ENCODE data around the gene FAM53B. TPM values are rescaled to one million over a fixed set of nuclear protein-coding genes. Genes with fewer than 3 reads are reported as not detected.

The FAM53B gene
- total and polyA plus RNA-seq, 5 donors = 34.6 to 58.3 (median 49.5) TPM

- intact Hi-C loops (cut with DNase I) = loop anchor here in 3 of 4 donors (5.0 kb wide), 3 partner anchors 40 to 200 kb away; no protein-coding TSS in a partner anchor
- Histone ChIP-seq H3K4me3 (ENCODE audit: low read length) (peak overlapping the region; percentile 79), H3K27me3 (ENCODE audit: control insufficient read depth, insufficient read depth) (no peaks in the 10 kb centered on the region), H3K27ac (ENCODE audit: low read length) (peak overlapping the region; percentile 83), H3K4me1 (ENCODE audit: control insufficient read depth, insufficient read depth, low read length) (peaks cover 18% of the 10 kb centered on the region), H3K9me3 (ENCODE audit: control insufficient read depth, low read length) (no peaks in the 10 kb centered on the region)
- peak in 2 of 3 donors; percentile 59 to 71 for DNase-seq
- ATAC-seq = no peak
- 36% methylated on average over 9 of the region's 9 CpGs for WGBS
These were observed 2.2 kb downstream of the FAM53B start for GRCh38 chr10:124741922-124742412.

- Histone ChIP-seq H3K4me1 (ENCODE audit: control insufficient read depth, insufficient read depth, low read length) (peaks cover 21% of the 10 kb centered on the region), H3K9me3 (ENCODE audit: control insufficient read depth, low read length) (no peaks in the 10 kb centered on the region), H3K27me3 (ENCODE audit: control insufficient read depth, insufficient read depth) (no peaks in the 10 kb centered on the region), H3K4me3 (ENCODE audit: low read length) (peak overlapping the region; percentile 79), H3K27ac (ENCODE audit: low read length) (peak overlapping the region; percentile 83)
- 19% methylated on average over 13 of the region's 13 CpGs for WGBS
- DNase-seq = peak; percentile 88 to 95 (median 91)
- ATAC-seq = peak; percentile 73 to 77
- intact Hi-C loops (cut with DNase I) = loop anchor here in 3 of 4 donors (5.0 kb wide), 3 partner anchors 39 to 199 kb away; no protein-coding TSS in a partner anchor
These were observed 2.8 kb downstream of the FAM53B start for GRCh38 chr10:124741281-124741921.

- H3K4me1 ChIP-seq (ENCODE audit: control insufficient read depth, insufficient read depth, low read length) = peaks cover 27% of the 10 kb centered on the region
- ATAC-seq (peak; percentile 30 to 38), DNase-seq (peak; percentile 69 to 90 (median 90))
- 15% methylated on average over 18 of the region's 18 CpGs for whole genome bisulfite sequencing
- no peaks in the 10 kb centered on the region for H3K9me3 ChIP-seq (ENCODE audit: control insufficient read depth, low read length)
- H3K4me3 ChIP-seq (ENCODE audit: low read length) = no peak overlapping the region
- H3K27ac ChIP-seq (ENCODE audit: low read length) = peak overlapping the region; percentile 60
- intact Hi-C loops (cut with DNase I) = loop anchor here in 3 of 4 donors (5.0 kb wide), 3 partner anchors 38 to 198 kb away; no protein-coding TSS in a partner anchor
- H3K27me3 ChIP-seq (ENCODE audit: control insufficient read depth, insufficient read depth) = no peaks in the 10 kb centered on the region
These were observed 3.6 kb downstream of the FAM53B start for GRCh38 chr10:124740369-124741280.

- intact Hi-C loops (cut with DNase I) = loop anchor here (5.0 to 10.0 kb wide), 4 partner anchors 38 to 198 kb away; no protein-coding TSS in a partner anchor
- ATAC-seq = no peak
- H3K9me3 ChIP-seq (ENCODE audit: control insufficient read depth, low read length) = no peaks in the 10 kb centered on the region
- H3K27ac ChIP-seq (ENCODE audit: low read length) = peak overlapping the region; percentile 60
- DNase-seq = no peak
- 29% methylated on average over 7 of the region's 7 CpGs for WGBS
- no peaks in the 10 kb centered on the region for H3K27me3 ChIP-seq (ENCODE audit: control insufficient read depth, insufficient read depth)
- no peak overlapping the region for H3K4me3 ChIP-seq (ENCODE audit: low read length)
- peaks cover 31% of the 10 kb centered on the region for H3K4me1 ChIP-seq (ENCODE audit: control insufficient read depth, insufficient read depth, low read length)
These were observed 4.2 kb downstream of the FAM53B start for GRCh38 chr10:124739986-124740368.

GRCh38 chr10:124739119-124739921 is 4.9 kb downstream of the FAM53B start:
- intact Hi-C loops (cut with DNase I) = loop anchor here in 3 of 4 donors (5.0 to 10.0 kb wide), 2 partner anchors 37 to 55 kb away; no protein-coding TSS in a partner anchor
- Histone ChIP-seq H3K27ac (ENCODE audit: low read length) (peak overlapping the region; percentile 66), H3K4me1 (ENCODE audit: control insufficient read depth, insufficient read depth, low read length) (peaks cover 37% of the 10 kb centered on the region), H3K27me3 (ENCODE audit: control insufficient read depth, insufficient read depth) (no peaks in the 10 kb centered on the region), H3K9me3 (ENCODE audit: control insufficient read depth, low read length) (no peaks in the 10 kb centered on the region), H3K4me3 (ENCODE audit: low read length) (no peak overlapping the region)
- ATAC-seq (no peak), DNase-seq (peak in 1 of 3 donors; percentile 69)
- 45% methylated on average over 13 of the region's 13 CpGs for WGBS

GRCh38 chr10:124738441-124738840 is 5.7 kb downstream of the FAM53B start:
- no peak overlapping the region for H3K27ac ChIP-seq (ENCODE audit: low read length)
- no peak overlapping the region for H3K4me3 ChIP-seq (ENCODE audit: low read length)
- ATAC-seq = no peak
- peaks cover 41% of the 10 kb centered on the region for H3K4me1 ChIP-seq (ENCODE audit: control insufficient read depth, insufficient read depth, low read length)
- 60% methylated on average over 6 of the region's 6 CpGs for WGBS
- DNase-seq = no peak
- no peaks in the 10 kb centered on the region for H3K9me3 ChIP-seq (ENCODE audit: control insufficient read depth, low read length)
- intact Hi-C loops (cut with DNase I) = loop anchor here in 3 of 4 donors (5.0 to 10.0 kb wide), 2 partner anchors 36 to 54 kb away; no protein-coding TSS in a partner anchor
- no peaks in the 10 kb centered on the region for H3K27me3 ChIP-seq (ENCODE audit: control insufficient read depth, insufficient read depth)

GRCh38 chr10:124737708-124738107 is 6.5 kb downstream of the FAM53B start:
- H3K27me3 ChIP-seq (ENCODE audit: control insufficient read depth, insufficient read depth) = no peaks in the 10 kb centered on the region
- DNase-seq = no peak
- intact Hi-C loops (cut with DNase I) = loop anchor here in 3 of 4 donors (5.0 to 10.0 kb wide), 2 partner anchors 35 to 53 kb away; no protein-coding TSS in a partner anchor
- no peak overlapping the region for H3K4me3 ChIP-seq (ENCODE audit: low read length)
- H3K4me1 ChIP-seq (ENCODE audit: control insufficient read depth, insufficient read depth, low read length) = peaks cover 47% of the 10 kb centered on the region
- ATAC-seq = no peak
- 52% methylated on average over 2 of the region's 2 CpGs for WGBS
- H3K9me3 ChIP-seq (ENCODE audit: control insufficient read depth, low read length) = no peaks in the 10 kb centered on the region
- H3K27ac ChIP-seq (ENCODE audit: low read length) = peak overlapping the region; percentile 57

GRCh38 chr10:124737221-124737620 is 7.0 kb downstream of the FAM53B start:
- intact Hi-C loops (cut with DNase I) = loop anchor here in 3 of 4 donors (5.0 to 10.0 kb wide), 2 partner anchors 35 to 52 kb away; no protein-coding TSS in a partner anchor
- DNase-seq = no peak
- 57% methylated on average over 7 of the region's 7 CpGs for WGBS

GRCh38 chr10:124736491-124737136 is 7.6 kb downstream of the FAM53B start:
- H3K4me1 ChIP-seq (ENCODE audit: control insufficient read depth, insufficient read depth, low read length) = peaks cover 55% of the 10 kb centered on the region
- intact Hi-C loops (cut with DNase I) = loop anchor here in 3 of 4 donors (5.0 to 10.0 kb wide), 2 partner anchors 34 to 52 kb away; no protein-coding TSS in a partner anchor
- H3K27me3 ChIP-seq (ENCODE audit: control insufficient read depth, insufficient read depth) = no peaks in the 10 kb centered on the region
- peak overlapping the region; percentile 84 for H3K27ac ChIP-seq (ENCODE audit: low read length)
- ATAC-seq (peak; percentile 72 to 83), DNase-seq (peak; percentile 82 to 94 (median 93))
- WGBS = 22% methylated on average over 11 of the region's 11 CpGs
- H3K4me3 ChIP-seq (ENCODE audit: low read length) = no peak overlapping the region
- no peaks in the 10 kb centered on the region for H3K9me3 ChIP-seq (ENCODE audit: control insufficient read depth, low read length)

More at GRCh38 chr10:124737221-124737620, 7.0 kb downstream of the FAM53B start:
- H3K4me3 ChIP-seq (ENCODE audit: low read length) = no peak overlapping the region
- no peaks in the 10 kb centered on the region for H3K27me3 ChIP-seq (ENCODE audit: control insufficient read depth, insufficient read depth)
- no peak for ATAC-seq
- peak overlapping the region; percentile 84 for H3K27ac ChIP-seq (ENCODE audit: low read length)
- peaks cover 49% of the 10 kb centered on the region for H3K4me1 ChIP-seq (ENCODE audit: control insufficient read depth, insufficient read depth, low read length)
- H3K9me3 ChIP-seq (ENCODE audit: control insufficient read depth, low read length) = no peaks in the 10 kb centered on the region
